H9 (cell line): ENCODE data around the gene CFAP46. TPM values are rescaled to one million over a fixed set of nuclear protein-coding genes. Genes with fewer than 3 reads are reported as not detected.

Experiments
- DNase-seq: peaks from one replicate; pipeline ENCODE4 v3.0.0-alpha.2; 2017
- H2AFZ ChIP-seq: one replicate; pipeline ENCODE4 v1.6.1; 2013; ENCODE audit warnings: mild to moderate bottlenecking, low read length, control low read depth, moderate library complexity
- H2AK5ac ChIP-seq: 2 replicates; pipeline ENCODE4 v1.6.1; 2013; ENCODE audit warnings: low read length, control low read depth, mixed read lengths; ENCODE audit not compliant: insufficient read length
- H2BK120ac ChIP-seq: one replicate; pipeline ENCODE4 v1.6.1; 2013; ENCODE audit warnings: low read depth, mild to moderate bottlenecking, low read length, control low read depth, inconsistent platforms; ENCODE audit not compliant: poor library complexity, severe bottlenecking
- H2BK12ac ChIP-seq: 2 replicates; pipeline ENCODE4 v1.6.1; 2013; ENCODE audit warnings: low read length, control low read depth, mixed read lengths, low read depth; ENCODE audit not compliant: insufficient read length
- H2BK15ac ChIP-seq: 2 replicates; pipeline ENCODE4 v1.6.1; 2013; ENCODE audit warnings: low read depth, low read length, control low read depth
- H2BK20ac ChIP-seq: one replicate; pipeline ENCODE4 v1.6.1; 2013; ENCODE audit warnings: low read depth, mild to moderate bottlenecking, low read length, control low read depth, inconsistent platforms; ENCODE audit not compliant: poor library complexity, severe bottlenecking
- H2BK5ac ChIP-seq: 2 replicates; pipeline ENCODE4 v1.6.1; 2013; ENCODE audit warnings: low read length, control low read depth, mixed read lengths; ENCODE audit not compliant: insufficient read length
- H3K14ac ChIP-seq: 2 replicates; pipeline ENCODE4 v1.6.1; 2013; ENCODE audit warnings: low read length, control low read depth; ENCODE audit not compliant: insufficient read depth
- H3K18ac ChIP-seq: 2 replicates; pipeline ENCODE4 v1.6.1; 2013; ENCODE audit warnings: low read depth, mild to moderate bottlenecking, mixed read lengths, low read length, control low read depth; ENCODE audit not compliant: insufficient read length
- H3K23ac ChIP-seq: 2 replicates; pipeline ENCODE4 v1.6.1; 2013; ENCODE audit warnings: low read length, control low read depth, mixed read lengths, low read depth; ENCODE audit not compliant: insufficient read length
- H3K23me2 ChIP-seq: 2 replicates; pipeline ENCODE4 v1.6.1; 2013; ENCODE audit warnings: low read depth, mild to moderate bottlenecking, mixed read lengths, low read length, control low read depth; ENCODE audit not compliant: insufficient read length, poor library complexity, severe bottlenecking
- H3K27ac ChIP-seq: 2 replicates; pipeline ENCODE4 v1.5.1; 2013; ENCODE audit warnings: low read length, control low read depth, mixed read lengths, low read depth; ENCODE audit not compliant: insufficient read length
- H3K27me3 ChIP-seq: 2 replicates; pipeline ENCODE4 v1.6.1; 2013; ENCODE audit warnings: low read length, control low read depth, inconsistent platforms; ENCODE audit not compliant: insufficient read depth
- H3K4ac ChIP-seq: 2 replicates; pipeline ENCODE4 v1.6.1; 2013; ENCODE audit warnings: low read depth, mild to moderate bottlenecking, control low read depth, inconsistent platforms, low read length, moderate library complexity
- H3K4me1 ChIP-seq: 2 replicates; pipeline ENCODE4 v1.6.1; 2013; ENCODE audit warnings: low read length, control low read depth, inconsistent platforms; ENCODE audit not compliant: insufficient read depth
- H3K4me2 ChIP-seq: 2 replicates; pipeline ENCODE4 v1.6.1; 2013; ENCODE audit warnings: low read length, control low read depth, mixed read lengths; ENCODE audit not compliant: insufficient read length, insufficient read depth
- H3K56ac ChIP-seq: 2 replicates; pipeline ENCODE4 v1.6.1; 2013; ENCODE audit warnings: low read depth, mild to moderate bottlenecking, mixed read lengths, low read length, control low read depth; ENCODE audit not compliant: insufficient read length
- H3K79me1 ChIP-seq: 2 replicates; pipeline ENCODE4 v1.6.1; 2013; ENCODE audit warnings: low read depth, mild to moderate bottlenecking, moderate library complexity, low read length, control low read depth, inconsistent platforms; ENCODE audit not compliant: insufficient read depth, poor library complexity, severe bottlenecking
- H3K79me2 ChIP-seq: 2 replicates; pipeline ENCODE4 v1.6.1; 2013; ENCODE audit warnings: low read length, control low read depth, inconsistent platforms; ENCODE audit not compliant: insufficient read depth
- H3K9ac ChIP-seq: 2 replicates; pipeline ENCODE4 v1.6.1; 2013; ENCODE audit warnings: low read length, control low read depth, mixed read lengths; ENCODE audit not compliant: insufficient read length; ENCODE audit errors: extremely low read depth
- H3K9me3 ChIP-seq: one replicate; pipeline ENCODE4 v1.6.1; 2013; ENCODE audit warnings: low read depth, low read length, inconsistent platforms; ENCODE audit not compliant: control insufficient read depth
- H3T11ph ChIP-seq: one replicate; pipeline ENCODE4 v1.6.1; 2013; ENCODE audit warnings: mild to moderate bottlenecking, low read length, control low read depth, inconsistent platforms
- H4K20me1 ChIP-seq: one replicate; pipeline ENCODE4 v1.6.1; 2013; ENCODE audit not compliant: control insufficient read depth, insufficient read length, insufficient read depth
- H4K5ac ChIP-seq: 2 replicates; pipeline ENCODE4 v1.6.1; 2013; ENCODE audit warnings: low read depth, mild to moderate bottlenecking, mixed read lengths, low read length, control low read depth; ENCODE audit not compliant: insufficient read length
- H4K8ac ChIP-seq: replicated peaks from 2 replicates; pipeline ENCODE4 v1.6.1; 2013; ENCODE audit warnings: low read length, control low read depth, mixed read lengths, low read depth; ENCODE audit not compliant: insufficient read length
- H4K91ac ChIP-seq: 2 replicates; pipeline ENCODE4 v1.6.1; 2013; ENCODE audit warnings: low read depth, mild to moderate bottlenecking, moderate library complexity, mixed read lengths, low read length, control low read depth; ENCODE audit not compliant: insufficient read length
- H3K27ac Mint-ChIP-seq, 3 experiments: 2 replicates in 2 of 3; 3 replicates in 1 of 3; pipeline ENCODE4 v1.8.0; 2020 to 2021; ENCODE audit warnings: mixed read lengths in 3 of 3, mild to moderate bottlenecking in 1 of 3, moderate library complexity in 1 of 3
- H3K27me3 Mint-ChIP-seq: 2 replicates; pipeline ENCODE4 v1.8.0; 2021; ENCODE audit warnings: low read depth, mild to moderate bottlenecking, moderate library complexity, mixed read lengths
- H3K36me3 Mint-ChIP-seq, 3 experiments: 2 replicates in 2 of 3; 3 replicates in 1 of 3; pipeline ENCODE4 v1.8.0; 2020 to 2021; ENCODE audit warnings: low read depth in 3 of 3, mixed read lengths in 3 of 3; ENCODE audit not compliant: insufficient read depth in 1 of 3
- H3K4me1 Mint-ChIP-seq, 2 experiments: 2 replicates each; pipeline ENCODE4 v1.8.0; 2020; ENCODE audit warnings: mixed read lengths in 2 of 2
- H3K4me3 Mint-ChIP-seq, 2 experiments: 2 replicates in 1 of 2; 3 replicates in 1 of 2; pipeline ENCODE4 v1.8.0; 2020 to 2021; ENCODE audit warnings: mild to moderate bottlenecking in 2 of 2, mixed read lengths in 2 of 2, moderate library complexity in 1 of 2
- H3K9me3 Mint-ChIP-seq, 2 experiments: 2 replicates in 1 of 2; 3 replicates in 1 of 2; pipeline ENCODE4 v1.8.0; 2020; ENCODE audit warnings: mild to moderate bottlenecking in 2 of 2, mixed read lengths in 2 of 2, moderate library complexity in 1 of 2
- CTCF ChIP-seq: fragments of 200-600 bp; sonication (generic); conservative IDR thresholded peaks from 3 replicates; pipeline ENCODE4 v1.8.0; 2021; ENCODE audit warnings: antibody characterized with exemption, mild to moderate bottlenecking
- WGBS: extraction: QIAGEN DNeasy Blood & Tissue Kit; methylation state at CpG from one replicate; pipeline ENCODE4 v1.1.7; 2013; ENCODE audit warnings: missing lambda C conversion rate, low lambda C conversion rate, mixed read lengths; ENCODE audit not compliant: insufficient read length; ENCODE audit errors: extremely low coverage; 5-methylcytosine and 5-hydroxymethylcytosine counted together
- total RNA-seq: library from RNA; stranded (reverse); gene quantifications from 2 replicates; pipeline ENCODE4 v1.2.1, GENCODE V29; 2021

CFAP46 gene
- total RNA-seq, 1 experiment from 2014 or later, result 3.1 TPM

DNA sequence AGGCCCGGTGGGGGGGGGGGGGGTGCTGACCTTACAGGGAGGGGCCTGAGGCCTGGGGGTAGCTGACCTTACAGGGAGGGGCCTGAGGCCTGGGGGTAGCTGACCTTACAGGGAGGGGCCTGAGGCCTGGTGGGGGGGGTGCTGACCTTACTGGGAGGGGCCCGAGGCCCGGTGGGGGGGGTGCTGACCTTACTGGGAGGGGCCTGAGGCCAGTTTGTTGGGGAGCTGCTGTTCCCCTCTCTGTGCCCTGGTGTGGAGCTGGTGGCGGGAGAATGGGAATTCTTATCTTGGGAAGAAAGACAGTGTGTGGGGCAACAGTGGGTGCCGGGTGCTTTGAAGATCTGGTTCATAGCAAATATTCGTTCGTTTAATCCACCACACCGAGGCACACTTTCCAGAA lies 46.6 kb upstream of the CFAP46 start:
- no peaks in the 10 kb centered on the region for H4K20me1 ChIP-seq
- peaks cover 2 to 12% of the 10 kb centered on the region in 2 experiments for H3K4me1 Mint-ChIP-seq
- H2BK15ac ChIP-seq, result no peak overlapping the region
- H3K79me2 ChIP-seq, result no peaks in the 10 kb centered on the region
- H3K14ac ChIP-seq, result no peak overlapping the region
- H3K18ac ChIP-seq, result no peak overlapping the region
- no peak overlapping the region for H2AFZ ChIP-seq
- H4K91ac ChIP-seq, result no peak overlapping the region
- H2BK120ac ChIP-seq, result no peak overlapping the region
- no peak overlapping the region for H2AK5ac ChIP-seq
- WGBS, result no CpG with 5 or more reads among the region's 8 CpGs
- no peak overlapping the region for H3T11ph ChIP-seq
- H3K4me2 ChIP-seq, result no peak overlapping the region
- peak overlapping the region in 1 of 3 experiments; percentile 92; a peak in 1 of 7 replicates for H3K27ac Mint-ChIP-seq
- no peaks in the 10 kb centered on the region for H3K23me2 ChIP-seq
- DNase-seq, result no peak
- no peak overlapping the region for H3K23ac ChIP-seq
- H4K5ac ChIP-seq, result no peak overlapping the region
- TF ChIP-seq CTCF, result no peak
- peaks cover 0 to 2% of the 10 kb centered on the region in 2 experiments; a peak in 1 of 5 replicates for H3K9me3 Mint-ChIP-seq
- no peaks in the 10 kb centered on the region for H3K9me3 ChIP-seq
- no peaks in the 10 kb centered on the region for H3K79me1 ChIP-seq
- no peak overlapping the region for H3K9ac ChIP-seq
- no peak overlapping the region for H3K27ac ChIP-seq
- H2BK5ac ChIP-seq, result no peak overlapping the region
- H3K56ac ChIP-seq, result no peak overlapping the region
- H3K27me3 Mint-ChIP-seq, result peaks cover 1% of the 10 kb centered on the region
- H3K4me1 ChIP-seq, result no peaks in the 10 kb centered on the region
- no peaks in the 10 kb centered on the region for H3K36me3 Mint-ChIP-seq
- no peak overlapping the region for H2BK20ac ChIP-seq
- no peaks in the 10 kb centered on the region for H3K27me3 ChIP-seq
- H4K8ac ChIP-seq, result no peak overlapping the region
- H2BK12ac ChIP-seq, result no peak overlapping the region
- H3K4me3 Mint-ChIP-seq, result no peak overlapping the region
- no peak overlapping the region for H3K4ac ChIP-seq
